GM19193 (cell line): ENCODE measurements around the gene TFPI.

Experiments
- POLR2A ChIP-seq: IDR thresholded peaks from 4 replicates; pipeline ENCODE4 v1.6.1; 2011; ENCODE audit not compliant: insufficient read depth, insufficient read length; ENCODE audit errors: extremely low read depth

TFPI gene

GRCh38 chr2:187459256-187459655, 95.0 kb downstream of the TFPI start:
- no peak for TF ChIP-seq POLR2A

GRCh38 chr2:187453078-187453641, 101.1 kb downstream of the TFPI start:
- no peak for TF ChIP-seq POLR2A

GRCh38 chr2:187451510-187451909, 102.7 kb downstream of the TFPI start:
- no peak for TF ChIP-seq POLR2A

- no peak for TF ChIP-seq POLR2A
Measured at GRCh38 chr2:187447336-187447735, 106.9 kb downstream of the TFPI start.

GRCh38 chr2:187446711-187447110, 107.5 kb downstream of the TFPI start:
- no peak for TF ChIP-seq POLR2A

GRCh38 chr2:187445051-187445450, 109.2 kb downstream of the TFPI start:
- TF ChIP-seq POLR2A: no peak

- TF ChIP-seq POLR2A: no peak
Measured at GRCh38 chr2:187442778-187443177, 111.5 kb downstream of the TFPI start.

- no peak for TF ChIP-seq POLR2A
Measured at GRCh38 chr2:187442378-187442777, 111.9 kb downstream of the TFPI start.

- TF ChIP-seq POLR2A: no peak
Measured at GRCh38 chr2:187440101-187440675, 114.0 kb downstream of the TFPI start.

GRCh38 chr2:187438455-187438854, 115.8 kb downstream of the TFPI start:
- TF ChIP-seq POLR2A: no peak

- no peak for TF ChIP-seq POLR2A
Measured at GRCh38 chr2:187435756-187436155, 118.5 kb downstream of the TFPI start.

- no peak for TF ChIP-seq POLR2A
Measured at GRCh38 chr2:187435078-187435477, 119.2 kb downstream of the TFPI start.

- TF ChIP-seq POLR2A: no peak
Measured at GRCh38 chr2:187434342-187434785, 119.9 kb downstream of the TFPI start.

- TF ChIP-seq POLR2A: no peak
Measured at GRCh38 chr2:187431911-187432310, 122.3 kb downstream of the TFPI start.

GRCh38 chr2:187429989-187430388, 124.2 kb downstream of the TFPI start:
- TF ChIP-seq POLR2A: no peak

- TF ChIP-seq POLR2A: no peak
Measured at GRCh38 chr2:187424146-187424545, 130.1 kb downstream of the TFPI start.

- TF ChIP-seq POLR2A: no peak
Measured at GRCh38 chr2:187422282-187422681, 132.0 kb downstream of the TFPI start.
